ENCODE results near the gene UGT1A9.
"Not testable (repeated sequence)": the region's sequence is repeated elsewhere in the genome, so short reads cannot be mapped to it uniquely, and the experiment has no call there.

Gene UGT1A9

DNA sequence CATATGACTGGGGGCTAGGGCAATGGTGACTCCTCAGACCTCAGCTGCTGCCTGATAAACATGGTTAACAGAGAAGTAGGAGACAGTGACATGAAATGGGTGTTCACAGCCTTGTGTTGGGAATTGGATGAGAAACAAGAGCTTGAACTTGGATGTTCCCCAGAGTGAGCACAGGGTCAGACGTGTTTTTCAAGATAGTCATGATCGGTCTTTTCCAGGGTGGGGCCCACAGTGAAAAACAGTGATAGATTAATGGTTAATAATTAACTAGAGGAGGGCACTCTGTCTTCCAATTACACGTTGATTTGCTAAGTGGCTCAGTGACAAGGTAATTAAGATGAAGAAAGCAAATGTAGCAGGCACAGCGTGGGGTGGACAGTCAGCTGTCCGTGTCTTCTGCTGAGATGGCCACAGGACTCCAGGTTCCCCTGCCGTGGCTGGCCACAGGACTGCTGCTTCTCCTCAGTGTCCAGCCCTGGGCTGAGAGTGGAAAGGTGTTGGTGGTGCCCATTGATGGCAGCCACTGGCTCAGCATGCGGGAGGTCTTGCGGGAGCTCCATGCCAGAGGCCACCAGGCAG lies 57.1 kb downstream of the UGT1A9 start, which contains the start of gene UGT1A3:
Gene UGT1A3 (plus strand): TSS at position 320 of the 579 bp plus-strand sequence. CDS start 85 bp downstream, at position 405.
- TF ChIP-seq, protein P1, sequence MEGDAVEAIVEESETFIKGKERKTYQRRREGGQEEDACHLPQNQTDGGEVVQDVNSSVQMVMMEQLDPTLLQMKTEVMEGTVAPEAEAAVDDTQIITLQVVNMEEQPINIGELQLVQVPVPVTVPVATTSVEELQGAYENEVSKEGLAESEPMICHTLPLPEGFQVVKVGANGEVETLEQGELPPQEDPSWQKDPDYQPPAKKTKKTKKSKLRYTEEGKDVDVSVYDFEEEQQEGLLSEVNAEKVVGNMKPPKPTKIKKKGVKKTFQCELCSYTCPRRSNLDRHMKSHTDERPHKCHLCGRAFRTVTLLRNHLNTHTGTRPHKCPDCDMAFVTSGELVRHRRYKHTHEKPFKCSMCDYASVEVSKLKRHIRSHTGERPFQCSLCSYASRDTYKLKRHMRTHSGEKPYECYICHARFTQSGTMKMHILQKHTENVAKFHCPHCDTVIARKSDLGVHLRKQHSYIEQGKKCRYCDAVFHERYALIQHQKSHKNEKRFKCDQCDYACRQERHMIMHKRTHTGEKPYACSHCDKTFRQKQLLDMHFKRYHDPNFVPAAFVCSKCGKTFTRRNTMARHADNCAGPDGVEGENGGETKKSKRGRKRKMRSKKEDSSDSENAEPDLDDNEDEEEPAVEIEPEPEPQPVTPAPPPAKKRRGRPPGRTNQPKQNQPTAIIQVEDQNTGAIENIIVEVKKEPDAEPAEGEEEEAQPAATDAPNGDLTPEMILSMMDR (IDR thresholded peaks at IDR 0.05; ENCODE audit: insufficient read depth, low read depth, low read length, missing control alignments) = no peak
- no peak for DNase-seq (ENCODE audit: low read depth)
- H3K4me3 ChIP-seq (ENCODE audit: low read length) = no peak within 1 kb of the TSS

DNA sequence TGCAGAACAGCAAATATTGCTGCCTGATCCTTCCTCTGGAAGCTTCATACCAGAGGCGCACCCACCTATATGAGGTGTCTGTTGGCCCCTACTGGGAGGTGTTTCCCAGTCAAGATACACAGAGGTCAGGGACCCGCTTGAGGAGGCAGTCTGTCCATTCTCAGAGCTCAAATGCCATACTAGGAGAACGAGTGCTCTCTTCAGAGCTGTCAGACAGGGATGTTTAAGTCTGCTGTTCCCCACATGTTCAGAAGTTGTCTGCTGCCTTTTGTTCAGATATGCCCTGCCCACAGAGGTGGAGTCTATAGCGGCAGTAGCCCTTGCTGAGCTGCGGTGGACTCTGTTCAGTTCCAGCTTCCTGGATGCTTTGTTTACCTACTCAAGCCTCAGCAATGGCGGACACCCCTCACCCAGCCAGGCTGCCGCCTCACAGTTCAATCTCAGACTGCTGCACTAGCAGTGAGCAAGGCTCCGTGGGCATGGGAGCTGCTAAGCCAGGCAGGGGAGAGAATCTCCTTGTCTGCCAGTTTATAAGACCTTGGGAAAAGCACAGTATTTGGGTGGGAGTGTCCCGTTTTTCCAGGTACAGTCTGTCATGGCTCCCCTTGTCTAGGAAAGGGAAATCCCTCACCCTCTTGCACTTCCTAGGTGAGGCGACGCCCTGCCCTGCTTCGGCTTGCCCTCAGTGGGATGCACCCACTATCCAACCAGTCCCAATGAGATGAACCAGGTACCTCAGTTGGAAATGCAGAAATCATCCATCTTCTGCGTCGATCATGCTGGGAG lies 65.4 kb downstream of the UGT1A9 start:
- DNase-seq (ENCODE audit: low read depth); H3K4me3 ChIP-seq (ENCODE audit: low read length): not testable (repeated sequence)

DNA sequence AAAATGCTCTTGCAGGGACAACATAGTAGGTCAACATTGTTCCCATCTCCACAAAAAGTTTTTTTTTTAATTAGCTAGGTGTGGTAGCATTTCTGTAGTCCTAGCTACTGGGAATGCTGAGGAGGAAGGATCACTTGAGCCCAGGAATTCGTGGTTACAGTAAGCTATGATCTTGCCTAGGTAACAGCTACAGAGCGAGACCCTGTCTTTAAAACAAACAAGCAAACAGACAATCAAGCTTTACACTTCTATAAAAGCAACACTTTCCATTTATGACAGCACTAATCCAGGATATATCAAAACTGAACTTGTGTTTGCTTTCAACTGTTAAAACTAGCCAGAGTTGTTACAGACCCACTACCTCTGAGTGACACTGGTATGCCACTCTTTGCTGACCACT lies 69.2 kb downstream of the UGT1A9 start:
- DNase-seq (ENCODE audit: low read depth) = no peak
- TF ChIP-seq, protein P1 (IDR thresholded peaks at IDR 0.05; ENCODE audit: insufficient read depth, low read depth, low read length, missing control alignments) = no peak
- H3K4me3 ChIP-seq (ENCODE audit: low read length) = no peak overlapping the region

DNA sequence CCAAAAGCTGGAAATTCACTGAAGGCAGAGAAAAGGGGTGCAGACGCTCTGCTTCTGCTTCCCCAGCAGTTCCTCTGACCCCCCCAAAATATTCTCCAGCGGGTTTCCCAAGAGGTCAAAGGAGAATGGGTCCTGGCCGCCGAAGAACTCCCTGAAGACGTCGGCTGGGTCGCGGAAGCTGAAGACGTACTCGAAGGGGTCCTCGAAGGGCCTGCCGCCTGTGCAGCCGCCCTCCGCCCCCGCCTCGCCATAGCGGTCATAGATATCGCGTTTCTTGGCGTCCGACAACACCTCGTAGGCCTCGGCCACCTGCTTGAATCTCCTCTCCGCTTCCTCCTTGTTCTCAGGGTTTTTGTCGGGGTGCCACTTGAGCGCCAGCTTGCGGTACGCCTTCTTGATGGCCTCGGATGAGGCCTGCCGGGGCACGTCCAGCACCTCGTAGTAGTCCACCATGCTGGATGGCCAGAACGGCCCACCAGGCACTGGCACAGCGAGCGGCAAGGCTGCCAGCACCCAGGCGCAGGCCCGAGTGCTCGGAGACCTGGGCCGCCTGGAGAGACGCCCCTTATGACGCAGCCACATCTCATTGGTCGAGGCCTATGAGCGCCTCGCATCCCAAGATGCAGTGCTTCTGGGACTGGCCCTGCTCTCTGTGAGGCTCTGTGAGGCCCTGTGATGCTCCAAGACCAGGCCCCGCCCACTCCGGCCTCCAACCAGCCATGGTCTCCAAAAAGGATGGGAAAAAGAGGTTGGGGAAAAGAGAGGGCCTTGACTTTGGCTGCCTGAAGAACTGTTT lies 72.0 kb downstream of the UGT1A9 start:
- no peak for DNase-seq (ENCODE audit: low read depth)
- H3K4me3 ChIP-seq (ENCODE audit: low read length) = no peak overlapping the region
- TF ChIP-seq, protein P1 (IDR thresholded peaks at IDR 0.05; ENCODE audit: insufficient read depth, low read depth, low read length, missing control alignments) = no peak

DNA sequence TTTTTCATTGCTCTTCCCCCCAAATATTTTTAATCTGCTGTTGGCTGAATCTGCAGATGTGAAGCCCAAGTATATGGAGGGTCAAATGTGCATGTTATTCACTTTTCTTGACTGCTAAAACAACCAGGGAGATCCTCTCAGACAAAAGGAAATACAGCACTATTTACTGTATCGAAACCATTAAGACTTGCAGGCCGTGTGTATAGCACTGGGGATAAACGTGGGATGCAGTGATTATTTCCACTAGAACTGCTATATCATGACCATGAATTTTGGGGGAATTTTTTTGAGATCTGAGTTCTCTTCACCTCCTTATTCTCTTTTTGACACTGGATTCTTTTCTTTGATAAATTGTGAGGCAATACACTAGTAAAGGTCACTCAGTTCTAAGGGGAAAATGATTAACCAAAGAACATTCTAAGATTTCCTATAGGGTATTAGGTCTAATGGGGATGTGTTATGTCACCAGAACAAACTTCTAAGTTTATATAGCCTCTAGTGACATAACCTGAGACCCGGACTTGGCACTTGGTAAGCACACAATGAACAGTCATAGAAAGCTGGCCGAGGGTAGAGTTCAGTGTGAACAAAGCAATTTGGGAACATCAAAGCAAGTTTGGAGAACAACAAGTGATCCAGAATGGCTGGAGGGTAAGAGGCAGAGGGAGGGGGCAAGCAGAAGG lies 73.5 kb downstream of the UGT1A9 start:
- TF ChIP-seq, protein P1 (IDR thresholded peaks at IDR 0.05; ENCODE audit: insufficient read depth, low read depth, low read length, missing control alignments) = no peak
- no peak for DNase-seq (ENCODE audit: low read depth)

DNA sequence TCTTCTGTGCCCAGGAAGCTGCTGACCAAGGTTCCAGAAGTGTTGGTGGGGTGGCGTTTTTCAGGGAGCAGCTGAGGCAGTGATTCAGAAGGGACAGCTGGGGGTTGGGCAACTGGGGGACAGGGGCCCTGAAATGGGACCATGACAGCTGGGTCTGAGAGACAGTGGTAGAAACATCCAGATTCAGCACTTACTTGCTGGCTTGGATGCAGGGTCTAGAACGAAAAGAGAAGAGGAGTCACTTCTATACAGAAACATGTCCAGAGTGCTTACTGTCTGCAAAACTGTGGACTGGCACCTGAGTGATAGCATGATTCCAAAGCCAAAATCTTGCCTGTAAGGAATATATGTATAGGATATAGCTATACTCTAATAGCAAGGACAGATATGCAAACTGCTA lies 74.1 kb downstream of the UGT1A9 start:
- H3K4me3 ChIP-seq (ENCODE audit: low read length); DNase-seq (ENCODE audit: low read depth): not testable (repeated sequence)

More for the DNA sequence above, 73.5 kb downstream of the UGT1A9 start:
- no peak overlapping the region for H3K4me3 ChIP-seq (ENCODE audit: low read length)

DNA sequence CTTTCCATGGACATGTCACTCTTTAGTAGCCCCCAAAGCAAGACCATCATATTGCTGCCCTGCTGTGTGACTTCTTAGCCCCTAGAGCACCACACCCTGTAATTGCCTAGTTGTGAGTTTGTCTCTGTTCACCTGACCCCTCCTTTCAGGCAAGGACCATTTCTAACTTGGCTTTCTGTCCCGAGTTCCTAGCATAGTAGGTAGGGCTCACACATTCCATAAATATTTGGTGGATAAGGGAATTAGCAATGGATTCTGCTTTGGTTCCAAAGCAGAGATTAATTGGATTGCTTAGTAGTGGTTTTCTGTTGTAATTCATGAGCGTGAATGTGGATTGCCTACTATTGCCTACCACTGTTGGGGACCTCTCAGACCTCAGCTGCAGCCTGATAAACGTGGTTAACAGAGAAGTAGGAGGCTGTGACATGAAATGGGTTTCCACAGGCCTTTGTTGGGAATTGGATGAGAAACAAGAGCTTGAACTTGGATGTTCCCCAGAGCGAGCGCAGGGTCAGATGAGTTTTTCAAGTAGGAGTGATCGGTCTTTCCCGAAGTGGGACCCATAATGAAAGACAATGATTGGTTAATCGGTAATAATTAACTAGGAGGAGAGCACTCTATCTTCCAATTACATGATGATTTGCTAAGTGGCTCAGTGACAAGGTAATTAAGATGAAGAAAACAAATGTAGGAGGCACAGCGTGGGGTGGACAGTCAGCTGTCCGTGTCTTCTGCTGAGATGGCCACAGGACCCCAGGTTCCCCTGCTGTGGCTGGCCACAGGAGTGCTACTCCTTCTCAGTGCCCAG lies 75.0 kb downstream of the UGT1A9 start:
- TF ChIP-seq, protein P1 (IDR thresholded peaks at IDR 0.05; ENCODE audit: insufficient read depth, low read depth, low read length, missing control alignments) = no peak
- no peak overlapping the region for H3K4me3 ChIP-seq (ENCODE audit: low read length)
- no peak for DNase-seq (ENCODE audit: low read depth)
